SK-N-SH (cell line): ENCODE results near the gene SMPD1. TPM values are rescaled to one million over a fixed set of nuclear protein-coding genes. Genes with fewer than 3 reads are reported as not detected.

Source experiments
- CTCF ChIA-PET: fragments of 300-600, 350-600 bp; formaldehyde crosslinking; extraction: SDS; loops from one replicate; lab custom pipeline; 2021; lab: Yijun Ruan, JAX
- POLR2A ChIA-PET: fragments of 350-600 bp; sonication (Branson Sonifier 250); formaldehyde crosslinking; extraction: SDS; loops from one replicate; lab custom pipeline; 2020; ENCODE audit warnings: antibody characterized with exemption, inconsistent platforms; lab: Yijun Ruan, JAX
- DNase-seq: peaks from one replicate; pipeline ENCODE4 v3.0.0; 2012
- H2AFZ ChIP-seq: fragments of 200-600 bp; sonication (generic); 2 replicates; pipeline ENCODE4 v1.8.1; 2016; ENCODE audit warnings: antibody characterized with exemption, mild to moderate bottlenecking, low read depth
- H3F3A ChIP-seq: fragments of 200-600 bp; sonication (generic); replicated peaks from 2 replicates; pipeline ENCODE3; 2016; ENCODE audit warnings: antibody characterized with exemption, mild to moderate bottlenecking; ENCODE audit not compliant: insufficient read depth
- H3K27ac ChIP-seq, 2 experiments: fragments of 200-500 bp in 1 of 2; fragments of 200-600 bp in 1 of 2; sonication (Bioruptor generic) in 1 of 2; sonication (generic), shearing (Covaris generic) in 1 of 2; 2 replicates each; pipeline versions ENCODE4 v1.5.1 to v1.6.1; 2014 to 2016; ENCODE audit warnings: low read depth in 2 of 2, inconsistent platforms in 1 of 2, low read length in 1 of 2, mild to moderate bottlenecking in 1 of 2, mixed read lengths in 1 of 2
- H3K27me3 ChIP-seq: fragments of 200-600 bp; sonication (generic), shearing (Covaris generic); 2 replicates; pipeline ENCODE4 v1.6.1; 2016; ENCODE audit warnings: mixed run types; ENCODE audit not compliant: insufficient read depth
- H3K36me3 ChIP-seq, 2 experiments: fragments of 200-500 bp in 1 of 2; fragments of 200-600 bp in 1 of 2; sonication (Bioruptor generic) in 1 of 2; sonication (generic) in 1 of 2; replicated peaks in 1 of 2; 2 replicates each; pipeline versions ENCODE3 to v1.5.1; 2014 to 2016; ENCODE audit warnings: low read length in 1 of 2, mild to moderate bottlenecking in 1 of 2; ENCODE audit not compliant: insufficient read depth in 2 of 2, control insufficient read depth in 1 of 2
- H3K4me1 ChIP-seq, 2 experiments: fragments of 200-500 bp in 1 of 2; fragments of 200-600 bp in 1 of 2; sonication (Bioruptor generic) in 1 of 2; sonication (generic), shearing (Covaris generic) in 1 of 2; 2 replicates each; pipeline versions ENCODE4 v1.5.1 to v1.6.1; 2014 to 2016; ENCODE audit warnings: low read depth in 1 of 2, low read length in 1 of 2, mixed run types in 1 of 2; ENCODE audit not compliant: insufficient read depth in 2 of 2, control insufficient read depth in 1 of 2
- H3K4me2 ChIP-seq: fragments of 200-600 bp; sonication (generic), shearing (Covaris generic); 2 replicates; pipeline ENCODE4 v1.6.1; 2017; ENCODE audit warnings: mixed run types
- H3K4me3 ChIP-seq, 2 experiments: fragments of 200-500 bp in 1 of 2; fragments of 200-600 bp in 1 of 2; sonication (Bioruptor generic) in 1 of 2; sonication (generic), shearing (Covaris generic) in 1 of 2; 2 replicates each; pipeline versions ENCODE4 v1.5.1 to v1.8.1; 2014 to 2016; ENCODE audit warnings: low read depth in 2 of 2, inconsistent platforms in 1 of 2, low read length in 1 of 2, mild to moderate bottlenecking in 1 of 2, mixed read lengths in 1 of 2, moderate library complexity in 1 of 2
- H3K79me2 ChIP-seq: fragments of 200-600 bp; sonication (generic); 2 replicates; pipeline ENCODE4 v1.8.1; 2017; ENCODE audit warnings: mild to moderate bottlenecking; ENCODE audit not compliant: insufficient read depth
- H3K9ac ChIP-seq: fragments of 200-600 bp; sonication (generic); 2 replicates; pipeline ENCODE4 v1.6.1; 2017; ENCODE audit warnings: mixed run types
- H3K9me2 ChIP-seq: fragments of 200-600 bp; sonication (generic); 2 replicates; pipeline ENCODE4 v1.6.1; 2017; ENCODE audit warnings: mixed run types
- H3K9me3 ChIP-seq: fragments of 200-600 bp; sonication (generic); 2 replicates; pipeline ENCODE4 v1.6.1; 2017; ENCODE audit warnings: mixed run types, mild to moderate bottlenecking, moderate library complexity
- H4K20me1 ChIP-seq: fragments of 200-600 bp; sonication (generic); 2 replicates; pipeline ENCODE4 v1.6.1; 2017; ENCODE audit warnings: mild to moderate bottlenecking, mixed run types; ENCODE audit not compliant: insufficient read depth
- CHD2 ChIP-seq: fragments of 150-350 bp; IDR thresholded peaks from 2 replicates; pipeline ENCODE4 v1.6.1; 2018; ENCODE audit warnings: low read length; ENCODE audit not compliant: partially characterized antibody
- EP300 ChIP-seq, 2 experiments: IDR thresholded peaks; 2 replicates each; pipeline versions ENCODE4 v1.4.0 to v1.6.1; 2012; ENCODE audit warnings: borderline replicate concordance in 1 of 2, low read depth in 1 of 2, low read length in 1 of 2
- EZH2phosphoT487 ChIP-seq: fragments of 200-600 bp; sonication (generic); IDR thresholded peaks from 2 replicates; pipeline ENCODE4 v1.6.1; 2017; ENCODE audit warnings: low read depth, mixed run types, mild to moderate bottlenecking, antibody characterized with exemption, moderate library complexity, borderline replicate concordance
- FOSL2 ChIP-seq: IDR thresholded peaks from 2 replicates; pipeline ENCODE4 v1.4.0; 2012; ENCODE audit warnings: low read depth, mild to moderate bottlenecking, moderate library complexity, borderline replicate concordance
- MXI1 ChIP-seq: IDR thresholded peaks from 2 replicates; pipeline ENCODE4 v1.6.1; 2012; ENCODE audit warnings: mild to moderate bottlenecking, low read depth, low read length, improper control_type of control experiment
- NFIC ChIP-seq: IDR thresholded peaks from 2 replicates; pipeline ENCODE4 v1.4.0; 2012; ENCODE audit warnings: borderline replicate concordance
- RAD21 ChIP-seq: IDR thresholded peaks from 2 replicates; pipeline ENCODE4 v1.6.1; 2012; ENCODE audit warnings: mild to moderate bottlenecking, low read length
- RCOR1 ChIP-seq: fragments of 150-350 bp; IDR thresholded peaks from 2 replicates; pipeline ENCODE4 v1.6.1; 2017; ENCODE audit warnings: antibody characterized with exemption, low read length
- RFX5 ChIP-seq: IDR thresholded peaks from 2 replicates; pipeline ENCODE4 v1.6.1; 2012; ENCODE audit warnings: mild to moderate bottlenecking, improper control_type of control experiment, low read length
- SMC3 ChIP-seq: IDR thresholded peaks from 2 replicates; pipeline ENCODE4 v1.6.1; 2012; ENCODE audit warnings: low read depth, low read length, improper control_type of control experiment
- ZBTB33 ChIP-seq: IDR thresholded peaks from 2 replicates; pipeline ENCODE4 v1.4.0; 2012; ENCODE audit warnings: low read depth, borderline replicate concordance
- WGBS: methylation state at CpG from one replicate; pipeline ENCODE4 v1.1.6; 2017; ENCODE audit warnings: low lambda C conversion rate; 5-methylcytosine and 5-hydroxymethylcytosine counted together
- polyA plus RNA-seq, 3 experiments: library from polyadenylated mRNA; depleted of rRNA; stranded (reverse); fragments of >200 nt; gene quantifications; 2 replicates each; pipeline ENCODE4 v1.2.3, GENCODE V29; 2012
- TF ChIP-seq, protein P1 (sequence below): fragments of 200-600 bp; sonication (generic); IDR thresholded peaks from 2 replicates; pipeline ENCODE4 v1.6.1; 2017; ENCODE audit warnings: antibody characterized with exemption, mild to moderate bottlenecking, moderate library complexity
- TF ChIP-seq, protein P2 (sequence below): fragments of 150-350 bp; IDR thresholded peaks from 2 replicates; pipeline ENCODE4 v1.6.1; 2017; ENCODE audit warnings: antibody characterized with exemption, low read length, low read depth, borderline replicate concordance

The SMPD1 gene
- polyA plus RNA-seq, 1 of the 3 experiments (the other 2 are of a cell fraction) = 69.2 TPM

GRCh38 chr11:6440906-6441358 is 50.7 kb downstream of the SMPD1 start, which contains the start of gene HPX:
Gene HPX, minus strand, starts transcription at chr11:6440987. Its CDS starts 24 bp downstream, at chr11:6440963.
- H3K79me2 ChIP-seq = no peaks in the 10 kb centered on the region
- no peaks in the 10 kb centered on the region for H3K36me3 ChIP-seq
- 74% methylated on average over 3 of the region's 3 CpGs for WGBS
- H3K27me3 ChIP-seq = no peaks in the 10 kb centered on the region
- no peaks in the 10 kb centered on the region for H3K9me2 ChIP-seq
- H3K4me3 ChIP-seq = no peak within 1 kb of the TSS
- H3K9me3 ChIP-seq = no peaks in the 10 kb centered on the region
- ChIA-PET CTCF (interaction anchor here (0.7 to 14.7 kb wide), 6 partner anchors 13 to 78 kb away, joined by 3 to 360 read pairs (median 6); no protein-coding TSS in a partner anchor), POLR2A (interaction anchor here (0.6 kb wide), 1 partner anchor 22 kb away, joined by 3 read pairs; the partner anchor contains the start of gene APBB1)
- H3F3A ChIP-seq = no peaks in the 10 kb centered on the region
- no peak for TF ChIP-seq CHD2
- TF ChIP-seq RFX5 = no peak
- no peak for TF ChIP-seq RCOR1
- no peak for TF ChIP-seq FOSL2
- no peak for TF ChIP-seq EP300 (IDR thresholded peaks at IDR 0.05; ENCODE audit: borderline replicate concordance in 1 of 2, low read depth in 1 of 2, low read length in 1 of 2)
- TF ChIP-seq, protein P1, sequence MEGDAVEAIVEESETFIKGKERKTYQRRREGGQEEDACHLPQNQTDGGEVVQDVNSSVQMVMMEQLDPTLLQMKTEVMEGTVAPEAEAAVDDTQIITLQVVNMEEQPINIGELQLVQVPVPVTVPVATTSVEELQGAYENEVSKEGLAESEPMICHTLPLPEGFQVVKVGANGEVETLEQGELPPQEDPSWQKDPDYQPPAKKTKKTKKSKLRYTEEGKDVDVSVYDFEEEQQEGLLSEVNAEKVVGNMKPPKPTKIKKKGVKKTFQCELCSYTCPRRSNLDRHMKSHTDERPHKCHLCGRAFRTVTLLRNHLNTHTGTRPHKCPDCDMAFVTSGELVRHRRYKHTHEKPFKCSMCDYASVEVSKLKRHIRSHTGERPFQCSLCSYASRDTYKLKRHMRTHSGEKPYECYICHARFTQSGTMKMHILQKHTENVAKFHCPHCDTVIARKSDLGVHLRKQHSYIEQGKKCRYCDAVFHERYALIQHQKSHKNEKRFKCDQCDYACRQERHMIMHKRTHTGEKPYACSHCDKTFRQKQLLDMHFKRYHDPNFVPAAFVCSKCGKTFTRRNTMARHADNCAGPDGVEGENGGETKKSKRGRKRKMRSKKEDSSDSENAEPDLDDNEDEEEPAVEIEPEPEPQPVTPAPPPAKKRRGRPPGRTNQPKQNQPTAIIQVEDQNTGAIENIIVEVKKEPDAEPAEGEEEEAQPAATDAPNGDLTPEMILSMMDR = no peak
- TF ChIP-seq, protein P2, sequence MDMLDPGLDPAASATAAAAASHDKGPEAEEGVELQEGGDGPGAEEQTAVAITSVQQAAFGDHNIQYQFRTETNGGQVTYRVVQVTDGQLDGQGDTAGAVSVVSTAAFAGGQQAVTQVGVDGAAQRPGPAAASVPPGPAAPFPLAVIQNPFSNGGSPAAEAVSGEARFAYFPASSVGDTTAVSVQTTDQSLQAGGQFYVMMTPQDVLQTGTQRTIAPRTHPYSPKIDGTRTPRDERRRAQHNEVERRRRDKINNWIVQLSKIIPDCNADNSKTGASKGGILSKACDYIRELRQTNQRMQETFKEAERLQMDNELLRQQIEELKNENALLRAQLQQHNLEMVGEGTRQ = no peak
- no peak for TF ChIP-seq ZBTB33
- TF ChIP-seq EZH2phosphoT487 = no peak
- no peak for TF ChIP-seq MXI1
- no peak for TF ChIP-seq RAD21
- TF ChIP-seq NFIC = no peak
- TF ChIP-seq SMC3 = no peak
- no peak within 1 kb of the TSS for H3K27ac ChIP-seq
- H3K4me2 ChIP-seq = no peak within 1 kb of the TSS
- no peak for DNase-seq
- H2AFZ ChIP-seq = no peak within 1 kb of the TSS
- no peak within 1 kb of the TSS for H3K9ac ChIP-seq
- no peaks in the 10 kb centered on the region for H4K20me1 ChIP-seq
- H3K4me1 ChIP-seq = peaks cover 0 to 18% of the 10 kb centered on the region in 2 experiments; a peak in 1 of 4 replicates
